HG03575 (cell line): ENCODE data around the gene ELL3.
"Not testable (repeated sequence)": the region's sequence is repeated elsewhere in the genome, so short reads cannot be mapped to it uniquely, and the experiment has no call there.

Source experiments
- ATAC-seq: cut with Tn5 transposase; IDR thresholded peaks from one replicate; pipeline ENCODE4 v1.9.1; 2021; ENCODE audit not compliant: unreplicated experiment, insufficient number of reproducible peaks, low FRiP score; ENCODE audit errors: extremely low read depth

The ELL3 gene, protein sequence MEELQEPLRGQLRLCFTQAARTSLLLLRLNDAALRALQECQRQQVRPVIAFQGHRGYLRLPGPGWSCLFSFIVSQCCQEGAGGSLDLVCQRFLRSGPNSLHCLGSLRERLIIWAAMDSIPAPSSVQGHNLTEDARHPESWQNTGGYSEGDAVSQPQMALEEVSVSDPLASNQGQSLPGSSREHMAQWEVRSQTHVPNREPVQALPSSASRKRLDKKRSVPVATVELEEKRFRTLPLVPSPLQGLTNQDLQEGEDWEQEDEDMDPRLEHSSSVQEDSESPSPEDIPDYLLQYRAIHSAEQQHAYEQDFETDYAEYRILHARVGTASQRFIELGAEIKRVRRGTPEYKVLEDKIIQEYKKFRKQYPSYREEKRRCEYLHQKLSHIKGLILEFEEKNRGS

DNA sequence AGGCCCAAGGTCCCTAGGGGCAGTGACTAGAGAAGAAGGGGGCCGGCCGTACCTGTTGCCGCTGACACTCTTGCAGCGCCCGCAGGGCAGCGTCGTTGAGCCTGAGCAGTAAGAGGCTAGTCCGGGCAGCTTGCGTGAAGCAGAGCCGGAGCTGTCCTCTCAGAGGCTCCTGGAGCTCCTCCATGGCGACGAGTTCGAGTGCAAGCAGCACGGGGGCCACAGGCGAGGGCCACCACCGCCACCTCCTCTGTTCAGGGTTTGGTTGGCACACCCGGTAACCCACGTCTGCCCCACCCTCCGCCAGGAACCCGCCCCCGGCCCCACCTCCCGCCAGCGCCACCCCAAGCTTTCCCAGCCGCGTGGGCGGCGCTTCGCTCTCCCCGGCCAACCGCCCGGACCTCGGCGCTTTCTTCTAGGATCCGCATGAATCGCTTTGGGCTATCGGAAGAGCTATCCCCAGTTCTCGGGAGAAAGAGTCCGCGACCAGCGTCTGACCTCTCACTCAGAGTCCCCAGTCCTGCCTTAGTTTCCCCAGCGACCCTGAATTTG is at the start of gene ELL3:
Gene ELL3, minus strand, starts transcription at position 249 of the 549 bp plus-strand sequence. Its CDS starts 65 bp downstream, at position 184.
- ATAC-seq, result no peak

DNA sequence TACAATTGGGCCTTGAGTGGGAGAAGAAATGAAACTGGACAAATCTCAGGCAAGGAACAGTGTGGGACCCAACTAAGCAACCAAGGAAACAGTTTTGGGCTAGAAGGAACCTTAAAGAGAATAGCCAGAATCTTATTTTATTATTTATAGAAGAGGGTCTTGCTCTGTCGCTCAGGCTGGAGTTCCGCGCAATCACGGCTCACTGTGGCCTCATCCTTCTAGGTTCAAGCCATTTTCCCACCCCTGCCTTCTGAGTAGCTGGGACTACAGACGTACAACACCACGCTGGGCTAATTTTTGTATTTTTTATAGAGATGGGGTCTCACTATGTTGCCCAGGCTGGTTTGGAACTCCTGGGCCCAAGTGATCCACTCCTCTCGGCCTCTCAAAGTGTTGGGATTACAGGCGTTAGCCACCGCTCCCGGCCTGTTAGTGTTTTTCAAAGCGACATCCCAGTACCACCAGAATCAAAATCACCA is 49.3 kb upstream of the ELL3 start:
- ATAC-seq, result no peak

DNA sequence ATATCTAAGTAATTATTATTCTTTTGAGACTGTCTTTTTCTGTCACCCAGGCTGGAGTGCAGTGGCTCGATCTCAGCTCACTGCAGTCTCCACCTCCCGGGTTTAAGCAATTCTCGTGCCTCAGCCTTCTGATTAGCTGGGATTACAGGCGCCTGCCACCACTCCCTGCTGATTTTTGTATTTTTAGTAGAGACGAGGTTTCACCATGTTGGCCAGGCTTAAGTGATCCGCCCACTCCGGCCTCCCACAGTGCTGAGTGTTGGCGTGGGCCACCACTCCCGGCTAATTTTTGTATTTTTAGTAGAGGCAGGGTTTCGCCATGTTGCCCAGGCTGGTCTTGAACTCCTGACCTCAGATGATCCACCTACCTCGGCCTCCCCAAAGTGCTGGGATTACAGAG is 48.5 kb upstream of the ELL3 start:
- ATAC-seq, result not testable (repeated sequence)

DNA sequence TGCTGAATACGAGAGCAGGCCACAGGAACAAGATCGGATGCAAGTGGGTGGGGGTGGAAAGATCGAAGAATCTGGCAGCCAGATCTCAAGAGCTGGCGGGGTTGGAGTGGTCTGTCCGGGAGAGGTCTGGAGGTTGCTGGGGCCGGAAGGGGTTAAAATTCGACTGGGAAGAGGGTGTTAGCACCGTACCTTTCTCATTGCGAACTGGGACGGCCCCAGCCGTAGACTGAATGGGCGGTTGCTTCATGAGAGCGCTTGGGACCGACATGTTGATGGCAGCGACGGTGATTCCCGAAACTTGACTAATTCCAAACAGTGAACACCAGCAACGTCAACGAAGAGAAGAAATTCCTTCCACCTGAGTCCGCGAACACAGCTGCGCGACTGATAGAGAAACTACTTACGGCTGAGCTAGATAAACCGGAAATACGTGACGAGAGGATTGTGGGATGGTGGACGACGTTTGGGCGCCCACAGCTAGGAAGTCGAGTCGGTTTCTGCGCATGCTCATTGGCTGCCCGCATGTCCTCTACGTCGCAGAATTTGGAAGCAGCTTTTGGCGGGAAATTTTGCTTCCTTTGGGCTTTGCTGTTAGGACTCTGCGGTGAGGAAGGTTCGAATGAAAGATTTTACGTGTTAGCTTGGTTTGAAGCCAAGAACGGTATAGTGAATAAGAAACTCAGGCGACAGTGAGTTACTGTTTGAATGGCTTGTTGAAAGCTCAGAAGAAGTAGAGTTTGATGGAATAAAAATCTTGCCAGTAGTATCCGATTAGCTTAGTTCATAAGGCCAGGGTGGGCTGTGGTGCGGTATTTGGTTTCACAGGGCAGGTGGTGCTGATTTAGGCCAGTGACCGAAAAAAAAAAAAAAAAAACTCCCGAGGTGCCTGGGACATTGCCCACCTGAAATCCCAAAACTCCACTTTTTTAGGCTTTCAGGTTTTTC is 47.8 kb upstream of the ELL3 start, which contains the start of gene MFAP1:
Gene MFAP1, minus strand, starts transcription at position 389 of the 945 bp plus-strand sequence. Its CDS starts 121 bp downstream, at position 268.
- peak; percentile 44 for ATAC-seq

DNA sequence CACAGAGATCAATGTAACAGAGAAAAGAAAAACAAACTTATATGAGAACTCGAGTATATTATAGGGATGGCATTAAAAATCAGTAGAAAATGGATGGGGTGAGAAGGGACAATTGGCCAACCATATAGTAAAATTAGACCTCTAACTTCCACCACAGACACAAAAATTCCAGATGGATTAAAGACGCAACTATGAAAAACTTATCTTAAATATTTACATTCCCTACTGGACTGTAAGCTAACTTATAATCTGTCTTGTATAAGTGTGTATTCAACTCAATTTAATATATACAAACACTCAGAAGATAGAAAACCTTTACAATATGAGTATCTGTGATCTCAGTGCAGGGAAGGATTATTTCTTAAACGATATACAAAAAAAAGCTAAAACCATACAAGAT is 44.7 kb upstream of the ELL3 start:
- no peak for ATAC-seq

DNA sequence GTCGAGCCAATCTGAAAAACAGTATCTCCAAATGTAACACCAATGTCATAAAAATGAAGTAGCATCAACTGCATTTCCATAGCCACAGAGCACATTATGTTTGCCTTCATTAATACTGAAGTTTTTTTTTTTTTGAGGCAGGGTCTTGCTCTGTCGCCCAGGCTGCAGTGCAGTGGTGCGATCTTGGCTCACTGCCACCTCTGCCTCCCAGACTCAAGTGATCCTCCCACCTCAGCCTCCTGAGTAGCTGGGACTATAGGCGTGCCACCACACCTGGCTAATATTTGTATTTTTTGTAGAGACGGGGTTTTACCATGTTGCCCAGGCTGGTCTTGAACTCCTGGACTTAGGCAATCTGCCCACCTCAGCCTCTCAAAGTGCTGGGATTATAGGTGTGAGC is 38.3 kb upstream of the ELL3 start:
- ATAC-seq, result not testable (repeated sequence)

DNA sequence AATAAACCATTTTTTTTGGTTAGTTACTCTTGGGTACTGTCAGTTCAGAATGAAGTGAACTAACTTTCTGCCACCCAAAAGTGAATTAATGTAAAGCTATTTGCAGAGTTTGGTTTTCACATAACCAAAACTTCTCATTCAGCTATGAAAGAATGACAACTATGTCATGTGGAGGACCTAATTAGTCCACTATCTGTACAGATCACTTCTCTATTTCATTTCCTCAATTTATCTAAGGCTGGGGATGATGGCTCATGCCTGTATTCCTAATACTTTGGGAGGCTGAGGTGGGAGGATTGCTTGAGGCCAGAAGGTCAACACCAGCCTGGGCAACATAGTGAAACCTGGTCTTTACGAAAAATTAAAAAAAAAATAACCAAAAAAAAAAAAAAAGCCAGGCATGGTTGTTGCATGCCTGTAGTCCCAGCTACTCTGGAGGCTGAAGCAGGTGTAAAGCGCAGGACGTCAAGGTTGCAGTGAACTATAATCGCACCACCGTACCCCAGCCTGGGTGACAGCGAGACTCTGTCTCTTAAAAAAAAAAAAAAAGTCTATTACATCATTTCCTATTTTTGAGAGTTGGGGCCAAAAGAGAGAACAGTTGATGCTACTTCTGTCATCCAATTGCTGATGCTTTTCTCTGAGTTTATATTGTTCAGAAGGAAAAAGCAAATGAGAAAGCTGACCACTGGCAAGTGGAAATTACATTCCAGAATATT is 32.4 kb upstream of the ELL3 start:
- ATAC-seq, result no peak

DNA sequence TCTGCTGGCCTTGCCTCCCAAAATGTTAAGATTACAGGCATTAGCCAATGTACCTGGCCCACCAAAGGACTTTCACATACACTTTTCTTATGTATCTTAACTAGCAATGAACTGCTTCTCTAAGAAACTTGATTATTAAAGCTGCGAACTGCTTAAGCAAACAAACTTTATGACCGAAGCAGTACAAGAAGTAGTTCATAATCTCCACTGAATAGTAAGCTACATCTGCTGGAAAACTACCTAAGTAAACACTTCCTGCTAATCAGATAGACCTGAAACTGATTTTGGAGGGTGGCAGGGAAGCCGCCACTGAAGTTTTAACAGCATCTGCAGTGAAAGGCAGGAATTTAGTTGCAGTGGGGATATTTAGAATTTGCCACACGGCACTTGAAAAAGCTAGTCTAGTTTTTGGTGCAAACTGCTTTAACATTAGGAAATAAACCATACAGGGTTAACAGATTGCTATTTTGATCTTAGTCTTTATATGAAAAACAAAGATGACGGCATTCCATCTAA is 31.7 kb upstream of the ELL3 start:
- no peak for ATAC-seq

DNA sequence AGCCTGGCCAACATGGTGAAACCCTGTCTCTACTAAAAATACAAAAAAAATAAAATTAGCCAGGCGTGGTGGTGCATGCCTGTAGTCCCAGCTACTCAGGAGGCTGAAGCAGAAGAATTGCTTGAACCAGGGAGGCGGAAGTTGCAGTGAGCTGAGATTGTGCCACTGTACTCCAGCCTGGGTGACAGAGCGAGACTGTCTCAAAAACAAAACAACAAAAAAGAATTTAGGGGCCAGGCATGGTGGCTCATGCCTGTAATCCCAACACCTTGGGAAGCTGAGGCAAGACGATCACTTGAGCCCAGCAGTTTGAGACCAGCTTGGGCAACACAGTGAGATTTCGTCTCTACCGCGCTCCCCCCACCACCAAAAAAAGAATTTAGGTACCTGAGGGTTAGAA is 25.9 kb upstream of the ELL3 start:
- not testable (repeated sequence) for ATAC-seq

DNA sequence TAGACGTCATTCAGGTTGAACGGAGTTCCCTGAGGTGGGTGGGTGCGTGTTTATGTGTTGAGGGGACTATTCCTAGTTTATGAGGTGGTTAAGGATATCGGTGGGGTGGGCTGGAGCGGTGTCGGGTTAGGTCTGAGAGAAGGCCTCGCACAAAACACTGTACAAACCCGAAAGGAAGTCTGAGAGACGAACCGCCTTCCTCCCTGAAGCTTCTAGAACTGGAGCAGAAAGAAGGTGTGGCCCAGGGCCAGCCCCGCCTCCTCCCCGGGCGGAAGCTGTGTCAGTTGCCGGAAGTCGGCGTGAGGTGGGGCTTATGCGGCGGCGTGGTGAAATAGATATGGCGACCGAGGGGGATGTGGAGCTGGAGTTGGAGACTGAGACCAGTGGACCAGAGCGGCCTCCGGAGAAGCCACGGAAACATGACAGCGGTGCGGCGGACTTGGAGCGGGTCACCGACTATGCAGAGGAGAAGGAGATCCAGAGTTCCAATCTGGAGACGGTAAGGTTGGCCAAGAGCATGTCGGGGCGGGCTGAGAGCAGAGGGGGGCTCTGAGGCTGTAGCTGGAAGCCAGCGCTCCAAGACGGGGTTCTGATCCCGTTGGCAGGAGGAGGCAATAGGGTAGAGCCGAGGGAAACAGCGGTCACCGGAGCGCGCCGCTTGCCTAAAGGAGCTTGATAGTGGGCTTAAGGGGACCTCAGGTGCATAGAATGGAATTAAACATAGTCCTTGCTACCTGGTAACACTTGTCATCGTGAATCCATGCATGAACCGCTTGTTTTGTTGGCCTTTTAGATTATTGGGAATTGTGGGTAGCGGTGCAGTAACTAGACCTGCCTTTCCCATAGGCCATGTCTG is 23.7 kb upstream of the ELL3 start, which contains the start of gene HYPK:
Gene HYPK, plus strand, starts transcription at position 314 of the 856 bp plus-strand sequence. Its CDS starts 24 bp downstream, at position 338.
- ATAC-seq, result no peak

DNA sequence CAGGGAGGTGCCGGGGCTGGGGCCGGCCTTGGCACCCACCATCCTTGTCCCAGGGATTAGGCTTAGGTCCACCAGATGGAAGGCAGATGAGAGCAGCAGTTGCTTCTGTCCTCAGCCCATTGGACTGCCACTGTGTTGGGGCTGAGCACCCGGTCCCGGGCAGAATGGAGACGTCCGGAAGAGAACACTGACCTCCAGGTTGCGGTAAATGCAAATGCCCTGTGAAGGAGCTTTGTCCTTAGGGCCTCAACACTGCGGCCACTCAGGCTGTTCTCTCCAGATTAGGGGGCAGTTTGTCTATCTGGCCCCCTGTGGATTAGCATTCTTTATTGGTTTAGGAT is 23.1 kb upstream of the ELL3 start, which contains the start of gene SERINC4:
Gene SERINC4, minus strand, starts transcription at position 276 of the 341 bp plus-strand sequence. Its CDS starts 234 bp downstream, at position 42.
- no peak for ATAC-seq

DNA sequence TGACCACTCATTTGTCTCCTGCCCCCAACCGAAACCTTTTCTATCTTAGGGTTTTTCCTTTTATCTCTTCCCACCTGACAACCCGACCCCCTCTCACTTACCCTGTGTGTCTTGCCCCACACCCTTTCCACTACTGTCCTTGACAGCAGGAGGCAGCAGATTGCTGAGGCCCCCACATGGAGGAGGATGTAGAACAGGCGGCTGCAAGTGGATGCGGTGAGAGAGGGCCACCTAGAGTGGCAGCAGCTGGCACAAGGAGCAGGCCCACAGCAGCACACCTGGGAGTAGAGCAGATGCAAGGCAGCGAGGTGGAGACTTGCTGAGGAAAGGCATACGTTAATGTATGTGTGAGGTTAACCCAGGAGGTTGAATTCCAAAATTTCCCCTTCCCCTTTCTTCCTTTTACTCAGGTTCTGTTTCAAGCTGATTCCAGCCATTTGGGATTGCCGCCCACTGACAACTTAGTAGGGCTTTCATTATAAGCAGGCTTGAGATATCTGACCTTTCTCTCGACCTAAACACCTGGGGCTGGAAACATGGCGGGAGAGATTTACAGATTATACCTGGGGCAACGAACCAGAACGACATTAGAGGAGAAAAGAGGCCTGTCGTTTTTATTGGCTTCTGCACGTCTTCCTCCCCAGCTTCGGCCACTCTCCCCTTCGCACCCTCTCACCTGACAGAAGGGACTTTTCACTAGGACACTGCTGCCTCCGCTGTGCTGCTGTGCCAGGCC is 22.6 kb upstream of the ELL3 start:
- ATAC-seq, result no peak

DNA sequence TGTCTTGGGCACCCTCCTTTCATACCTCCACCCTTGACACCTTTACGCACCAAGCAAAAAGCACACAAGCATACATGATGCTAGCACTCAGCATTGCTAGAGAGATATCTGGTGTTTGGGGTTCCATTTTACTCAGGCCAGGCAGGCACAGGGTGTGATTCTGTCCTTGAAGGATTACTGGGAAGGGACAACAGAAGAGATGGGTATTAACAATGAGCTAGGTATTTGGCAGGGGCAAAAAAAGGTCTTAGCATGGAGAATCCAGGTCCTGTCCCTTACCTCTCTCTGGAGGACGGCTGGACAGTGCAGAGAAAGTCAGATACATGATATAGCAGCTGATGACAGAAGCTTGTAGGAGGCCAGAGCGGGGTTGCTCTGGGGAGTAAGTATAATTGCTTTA is 19.8 kb upstream of the ELL3 start:
- ATAC-seq, result no peak

DNA sequence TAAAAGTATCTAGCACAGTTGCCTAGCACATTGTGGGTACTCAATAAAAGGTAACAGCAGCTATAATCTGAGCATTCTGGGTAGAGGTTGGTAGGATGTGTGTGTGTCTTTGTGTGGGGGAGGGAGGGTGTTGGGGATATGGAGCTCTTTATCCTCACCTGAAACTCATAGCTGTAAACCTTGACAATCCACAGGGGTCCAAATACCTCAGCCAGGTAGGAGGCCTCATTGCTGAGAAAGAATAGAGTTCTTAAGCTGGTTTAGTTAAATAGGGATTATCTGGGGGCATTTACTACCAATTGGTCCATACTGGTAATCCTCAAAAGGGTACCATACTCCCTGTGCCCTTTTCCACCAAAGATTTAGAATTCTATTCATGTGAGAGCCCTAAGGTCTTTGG is 19.2 kb upstream of the ELL3 start:
- no peak for ATAC-seq

DNA sequence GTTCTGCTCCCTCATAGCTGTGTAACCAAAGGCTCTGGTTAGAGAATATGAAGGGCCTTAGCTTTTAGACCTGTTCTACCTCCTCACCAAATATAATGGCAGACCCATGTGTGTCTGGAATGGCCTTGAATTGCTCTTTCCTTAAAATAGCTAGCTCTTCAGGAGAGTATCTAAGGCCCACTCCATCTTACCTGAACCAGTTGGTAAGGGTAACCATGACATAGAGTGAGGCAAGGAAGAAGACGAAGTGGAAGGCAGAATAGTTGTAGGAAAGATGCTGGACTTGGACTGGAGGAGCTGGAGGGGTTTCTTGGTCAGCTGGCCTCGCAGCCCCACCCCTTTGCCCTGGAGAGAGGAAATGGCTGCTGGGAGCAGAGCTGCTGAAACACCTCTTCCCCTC is 18.4 kb upstream of the ELL3 start:
- no peak for ATAC-seq

DNA sequence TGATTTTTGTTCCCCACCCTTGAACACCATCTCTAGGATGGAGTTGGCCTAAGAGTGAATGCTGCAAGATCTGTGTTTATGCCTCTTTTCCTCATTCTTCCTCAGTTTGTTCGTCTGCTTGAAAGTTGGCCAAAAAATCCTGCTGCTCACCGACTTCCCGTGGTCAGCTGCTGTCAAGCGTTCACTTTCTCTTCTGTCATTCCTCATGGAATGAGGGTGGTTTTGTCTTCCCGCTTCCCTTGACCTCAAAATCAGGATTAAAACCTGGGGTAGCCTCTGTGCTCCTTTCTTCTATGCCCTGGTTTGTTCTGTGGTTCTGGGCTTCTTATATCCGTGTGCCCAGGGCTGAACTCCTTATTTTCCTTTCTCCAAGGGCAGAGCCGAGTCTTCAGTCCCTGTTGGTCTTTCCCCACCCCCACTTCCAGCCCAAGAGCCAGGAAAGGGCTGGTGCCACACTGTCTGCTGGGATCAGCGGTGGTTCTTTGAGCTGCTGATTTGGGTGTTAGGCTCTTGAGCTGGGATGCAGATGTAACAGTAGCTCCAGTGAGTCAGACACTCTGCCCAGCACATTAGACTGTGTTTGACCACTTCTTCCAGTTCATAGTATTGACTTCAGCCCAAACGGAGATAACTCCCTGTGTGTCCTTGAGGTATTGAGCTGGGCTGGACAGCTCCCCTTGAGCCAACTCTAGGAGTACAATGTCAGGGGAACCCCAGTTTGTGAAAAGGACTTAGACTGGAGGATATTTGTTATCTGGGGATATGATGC is 17.7 kb upstream of the ELL3 start:
- no peak for ATAC-seq
